Aorta (tissue), 5 donors: ENCODE results near the gene ABCC8. TPM values are rescaled to one million over a fixed set of nuclear protein-coding genes. Genes with fewer than 3 reads are reported as not detected.

Source experiments
- ATAC-seq: fragments of 200-7000 bp; cut with Tn5 transposase; one replicate; pipeline ENCODE4 v1.9.1; 2022; ENCODE audit warnings: moderate library complexity; ENCODE audit not compliant: low FRiP score
- DNase-seq, 2 donors: peaks; one replicate each; pipeline ENCODE4 v3.0.0-alpha.2; 2020
- H3K27ac ChIP-seq, 2 donors: one replicate each; pipeline ENCODE4 v1.5.1; 2013; ENCODE audit warnings: low read length in 2 of 2, mild to moderate bottlenecking in 2 of 2, moderate library complexity in 2 of 2, control low read depth in 1 of 2, inconsistent platforms in 1 of 2, low read depth in 1 of 2
- H3K27me3 ChIP-seq, 2 donors: one replicate each; pipeline ENCODE4 v1.6.1; 2013; ENCODE audit warnings: control low read depth in 1 of 2, low read length in 1 of 2, mild to moderate bottlenecking in 1 of 2, moderate library complexity in 1 of 2; ENCODE audit not compliant: insufficient read depth in 2 of 2, control insufficient read depth in 1 of 2
- H3K36me3 ChIP-seq, 2 donors: one replicate each; pipeline ENCODE4 v1.6.1; 2013; ENCODE audit warnings: control low read depth in 1 of 2, low read length in 1 of 2, mild to moderate bottlenecking in 1 of 2; ENCODE audit not compliant: insufficient read depth in 2 of 2, control insufficient read depth in 1 of 2
- H3K4me1 ChIP-seq, 2 donors: one replicate each; pipeline ENCODE4 v1.6.1; 2013; ENCODE audit warnings: low read length in 2 of 2, control low read depth in 1 of 2, mild to moderate bottlenecking in 1 of 2, moderate library complexity in 1 of 2; ENCODE audit not compliant: insufficient read depth in 2 of 2, control insufficient read depth in 1 of 2
- H3K4me3 ChIP-seq, 2 donors: one replicate each; pipeline ENCODE4 v1.5.1; 2013; ENCODE audit warnings: low read length in 2 of 2, control low read depth in 1 of 2, mild to moderate bottlenecking in 1 of 2
- H3K9me3 ChIP-seq: one replicate; pipeline ENCODE4 v1.6.1; 2013; ENCODE audit warnings: mild to moderate bottlenecking, low read length; ENCODE audit not compliant: control insufficient read depth
- WGBS, 2 donors: extraction: QIAGEN DNeasy Blood & Tissue Kit; methylation state at CpG; one replicate each; pipeline ENCODE4 v1.1.7; 2013; 5-methylcytosine and 5-hydroxymethylcytosine counted together
- intact Hi-C, 2 donors: fragments of 100-400 bp; cut with DNase I; formaldehyde crosslinking; loops; one replicate each; pipeline versions ENCODE4 v1.14.2 to v1.15.0; 2022
- polyA plus RNA-seq, 2 donors: library from polyadenylated mRNA; stranded (reverse); fragments of 200-250 nt; gene quantifications; one replicate each; pipeline ENCODE4 v1.2.3, GENCODE V29; 2013
- total RNA-seq, 2 donors: library from RNA; stranded (reverse); fragmentation: NEBNext Ultra II Directional; extraction: Animal tissue kit (Norgen Biotek cat#: 25700); gene quantifications; one replicate each; pipeline ENCODE4 v1.2.1, GENCODE V29; 2021
- donor health status: healthy with polysubstance abuse.
- donor health status: Bipolar disorder and iron deficiency.
- donor health status: DM: no; HTN: no; CAD: no.
- donor health status: DM: no; HTN: no; CAD: no.
- donor health status: DM: yes; HTN: yes; CAD: no.

ABCC8 gene
- total and polyA plus RNA-seq, 4 donors, result 0.32 to 2.5 (median 0.59) TPM; not detected in 1

GRCh38 chr11:17473071-17473744 is 3.4 kb downstream of the ABCC8 start:
- H3K36me3 ChIP-seq, result no peaks in the 10 kb centered on the region
- 36 to 38% methylated on average over 6 of the region's 6 CpGs for WGBS, 2 donors
- peaks cover 0 to 2% of the 10 kb centered on the region in 2 donors for H3K27me3 ChIP-seq
- H3K27ac ChIP-seq, result no peak overlapping the region
- intact Hi-C loops, result no loop called here
- DNase-seq (no peak), ATAC-seq (no peak)
- H3K4me3 ChIP-seq, result no peak overlapping the region
- H3K9me3 ChIP-seq, result no peaks in the 10 kb centered on the region
- no peaks in the 10 kb centered on the region for H3K4me1 ChIP-seq

GRCh38 chr11:17472467-17472866 is 4.2 kb downstream of the ABCC8 start:
- Histone ChIP-seq H3K4me3 (no peak overlapping the region), H3K36me3 (no peaks in the 10 kb centered on the region), H3K27ac (no peak overlapping the region), H3K4me1 (no peaks in the 10 kb centered on the region), H3K9me3 (no peaks in the 10 kb centered on the region), H3K27me3 (peaks cover 0 to 2% of the 10 kb centered on the region in 2 donors)
- 25 to 36% methylated on average over 3 of the region's 3 CpGs for WGBS, 2 donors
- DNase-seq (no peak), ATAC-seq (no peak)
- intact Hi-C loops, result no loop called here

- intact Hi-C loops, result no loop called here
- no peak for ATAC-seq
- Histone ChIP-seq H3K4me1 (no peaks in the 10 kb centered on the region), H3K9me3 (no peaks in the 10 kb centered on the region), H3K27me3 (peaks cover 0 to 2% of the 10 kb centered on the region in 2 donors), H3K27ac (no peak overlapping the region), H3K36me3 (no peaks in the 10 kb centered on the region), H3K4me3 (no peak overlapping the region)
- DNase-seq, result no peak
- 83 to 87% methylated on average over 3 of the region's 3 CpGs for WGBS, 2 donors
Observed at GRCh38 chr11:17471501-17471900, 5.1 kb downstream of the ABCC8 start.

- no peak overlapping the region for H3K27ac ChIP-seq
- WGBS, 2 donors, result 92 to 94% methylated on average over 6 of the region's 6 CpGs
- no peaks in the 10 kb centered on the region for H3K4me1 ChIP-seq
- ATAC-seq (no peak), DNase-seq (no peak)
- no peaks in the 10 kb centered on the region for H3K36me3 ChIP-seq
- intact Hi-C loops, result no loop called here
- H3K9me3 ChIP-seq, result no peaks in the 10 kb centered on the region
- peaks cover 0 to 2% of the 10 kb centered on the region in 2 donors for H3K27me3 ChIP-seq
- no peak overlapping the region for H3K4me3 ChIP-seq
Observed at GRCh38 chr11:17469998-17470397, 6.6 kb downstream of the ABCC8 start.

GRCh38 chr11:17468122-17468521 is 8.5 kb downstream of the ABCC8 start:
- 73 to 87% methylated on average over 4 of the region's 4 CpGs for WGBS, 2 donors
- intact Hi-C loops, result no loop called here
- H3K4me3 ChIP-seq, result no peak overlapping the region
- H3K27ac ChIP-seq, result no peak overlapping the region
- H3K9me3 ChIP-seq, result no peaks in the 10 kb centered on the region
- no peaks in the 10 kb centered on the region for H3K4me1 ChIP-seq
- ATAC-seq (no peak), DNase-seq (no peak)
- no peaks in the 10 kb centered on the region for H3K27me3 ChIP-seq
- no peaks in the 10 kb centered on the region for H3K36me3 ChIP-seq

GRCh38 chr11:17463546-17464174 is 13.0 kb downstream of the ABCC8 start:
- Histone ChIP-seq H3K27ac (no peak overlapping the region), H3K9me3 (no peaks in the 10 kb centered on the region), H3K4me3 (no peak overlapping the region), H3K4me1 (no peaks in the 10 kb centered on the region), H3K27me3 (no peaks in the 10 kb centered on the region), H3K36me3 (no peaks in the 10 kb centered on the region)
- DNase-seq (no peak), ATAC-seq (no peak)
- WGBS, 2 donors, result 67 to 69% methylated on average over 11 of the region's 11 CpGs
- intact Hi-C loops, result no loop called here

GRCh38 chr11:17462940-17463339 is 13.7 kb downstream of the ABCC8 start:
- no peaks in the 10 kb centered on the region for H3K27me3 ChIP-seq
- no peaks in the 10 kb centered on the region for H3K9me3 ChIP-seq
- no peak for ATAC-seq
- no peak overlapping the region for H3K27ac ChIP-seq
- H3K4me1 ChIP-seq, result no peaks in the 10 kb centered on the region
- 68 to 70% methylated on average over 13 of the region's 13 CpGs for WGBS, 2 donors
- intact Hi-C loops, result no loop called here
- no peaks in the 10 kb centered on the region for H3K36me3 ChIP-seq
- H3K4me3 ChIP-seq, result no peak overlapping the region
- DNase-seq, result no peak

GRCh38 chr11:17460406-17460805 is 16.2 kb downstream of the ABCC8 start:
- Histone ChIP-seq H3K27ac (no peak overlapping the region), H3K27me3 (no peaks in the 10 kb centered on the region), H3K36me3 (no peaks in the 10 kb centered on the region), H3K4me3 (no peak overlapping the region), H3K4me1 (no peaks in the 10 kb centered on the region), H3K9me3 (no peaks in the 10 kb centered on the region)
- ATAC-seq, result no peak
- DNase-seq, result no peak
- intact Hi-C loops, result no loop called here
- WGBS, 2 donors, result 90 to 92% methylated on average over 12 of the region's 12 CpGs

- H3K4me1 ChIP-seq, result no peaks in the 10 kb centered on the region
- no peaks in the 10 kb centered on the region for H3K36me3 ChIP-seq
- no peaks in the 10 kb centered on the region for H3K27me3 ChIP-seq
- 51 to 55% methylated on average over 9 of the region's 9 CpGs for WGBS, 2 donors
- intact Hi-C loops, result no loop called here
- DNase-seq, result no peak
- no peak overlapping the region for H3K4me3 ChIP-seq
- no peak overlapping the region for H3K27ac ChIP-seq
- no peaks in the 10 kb centered on the region for H3K9me3 ChIP-seq
- ATAC-seq, result peak; percentile 80
Observed at GRCh38 chr11:17459236-17459896, 17.3 kb downstream of the ABCC8 start.
